NCI-H524 (cell line): Measurements from ENCODE around the gene ALPI.

Experiments
- DNase-seq, 2 experiments: peaks; one replicate each; lab custom pipeline; 2025; lab: John Stamatoyannopoulos, UW

ALPI gene

GRCh38 chr2:232463701-232464543 is 8.0 kb downstream of the ALPI start:
- DNase-seq, result peak in 1 of 2 experiments; percentile 47

DNA sequence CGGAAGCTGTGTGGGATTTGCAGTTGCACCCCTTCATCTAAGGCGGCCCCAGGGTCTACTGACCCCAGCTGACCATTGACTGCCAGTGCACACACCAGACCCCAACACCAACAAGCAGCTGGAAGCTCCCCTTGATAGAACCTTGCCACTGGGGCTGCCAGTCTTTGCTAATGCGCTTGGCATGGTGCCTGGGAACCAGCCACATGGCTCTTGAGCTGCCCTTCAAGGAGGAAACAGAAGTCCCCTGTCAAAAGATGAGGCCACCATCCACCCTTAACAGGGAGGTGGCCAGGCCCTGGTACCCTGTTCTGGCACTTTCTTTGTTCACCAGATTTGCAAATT is 8.6 kb downstream of the ALPI start:
- DNase-seq, result peak; percentile 8 to 15

DNA sequence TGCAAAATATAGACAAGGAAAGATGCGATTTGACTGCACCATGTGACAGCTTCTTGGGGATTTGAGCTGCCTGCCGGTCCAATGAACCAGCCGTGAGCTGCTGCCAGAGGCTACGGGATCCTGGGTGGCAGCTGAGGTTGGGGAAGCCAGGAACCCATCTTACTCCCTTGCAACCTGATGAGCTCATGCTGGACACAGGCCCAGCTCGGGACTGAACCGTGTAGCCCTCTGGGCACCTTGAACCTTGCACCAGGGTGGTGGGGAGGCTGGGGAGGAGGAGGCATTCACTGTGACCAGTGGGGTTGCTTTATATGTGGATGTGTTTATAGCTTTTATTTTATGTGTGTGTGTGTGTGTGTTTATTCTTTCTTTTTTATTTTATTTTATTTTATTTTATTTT is 9.1 kb downstream of the ALPI start:
- no peak for DNase-seq

- no peak for DNase-seq
Observed at GRCh38 chr2:232466221-232466620, 10.3 kb downstream of the ALPI start.

GRCh38 chr2:232473467-232473890 is 17.5 kb downstream of the ALPI start:
- DNase-seq, result peak; percentile 97 to 99

DNA sequence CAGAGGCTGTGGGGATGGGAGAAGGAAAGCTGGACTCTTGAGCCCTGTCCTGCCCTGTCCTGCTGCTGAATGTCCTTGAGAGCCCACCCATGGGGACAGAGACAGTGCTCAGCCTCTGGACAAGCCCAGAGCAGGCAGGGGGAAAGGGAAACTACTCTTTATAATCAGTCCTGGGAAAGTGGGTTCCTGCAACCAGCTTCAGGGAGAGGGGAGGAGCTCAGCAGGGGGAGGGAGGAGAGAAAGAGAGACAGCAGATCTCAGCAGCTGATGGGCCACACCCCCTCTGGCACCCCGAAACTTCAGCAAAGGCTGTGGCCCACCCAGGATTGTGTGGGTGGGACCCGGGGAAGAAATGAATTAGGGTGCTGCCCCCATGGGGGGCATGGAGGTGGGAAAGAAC is 20.1 kb downstream of the ALPI start:
- DNase-seq, result no peak

- no peak for DNase-seq
Observed at GRCh38 chr2:232476791-232477190, 20.8 kb downstream of the ALPI start.

- DNase-seq, result no peak
Observed at GRCh38 chr2:232477751-232478510, 22.0 kb downstream of the ALPI start.

GRCh38 chr2:232478571-232479340 is 22.8 kb downstream of the ALPI start:
- DNase-seq, result no peak

DNA sequence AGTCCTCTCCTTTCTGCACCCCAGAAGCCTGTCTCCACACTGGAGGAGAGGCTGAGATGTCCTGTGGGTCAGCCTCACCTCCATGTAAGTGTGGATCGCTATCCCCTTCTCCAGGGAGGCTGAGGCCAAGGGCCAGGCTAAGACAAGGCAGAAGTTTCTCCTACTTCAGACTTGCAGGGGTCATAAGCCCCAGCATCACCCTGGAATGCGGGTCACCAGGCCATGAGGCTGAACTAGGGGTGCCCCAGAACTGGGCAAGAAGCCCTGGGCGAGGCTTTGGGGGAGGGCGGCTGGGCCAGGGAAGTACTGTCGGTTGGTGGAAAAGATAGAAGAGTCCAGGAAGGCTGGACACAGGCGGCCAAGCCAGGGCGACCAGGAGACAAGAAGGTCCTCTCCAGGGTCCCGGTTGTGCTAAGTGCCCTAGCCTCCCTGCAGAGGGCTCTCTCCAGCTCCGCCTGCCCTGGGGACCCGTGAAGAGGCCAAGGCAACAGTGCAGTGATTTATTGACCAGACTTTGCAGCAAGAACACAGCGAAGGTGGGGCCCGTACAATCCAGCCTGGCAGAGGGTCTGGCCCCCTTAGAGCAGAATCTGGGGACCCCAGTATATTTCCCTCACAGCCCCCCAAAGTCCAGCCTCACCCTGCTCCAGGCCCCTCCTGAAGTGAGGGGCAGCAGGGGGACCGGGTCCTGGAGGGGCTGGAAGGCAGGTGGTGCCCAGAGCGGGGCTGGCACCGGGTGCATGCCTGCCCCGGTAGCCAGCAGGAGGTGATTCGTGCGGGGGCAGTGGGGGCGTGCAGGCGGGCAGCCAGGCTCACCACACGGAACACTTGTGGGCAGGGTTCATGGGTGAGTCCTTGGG is 23.6 kb downstream of the ALPI start:
- DNase-seq, result no peak

DNA sequence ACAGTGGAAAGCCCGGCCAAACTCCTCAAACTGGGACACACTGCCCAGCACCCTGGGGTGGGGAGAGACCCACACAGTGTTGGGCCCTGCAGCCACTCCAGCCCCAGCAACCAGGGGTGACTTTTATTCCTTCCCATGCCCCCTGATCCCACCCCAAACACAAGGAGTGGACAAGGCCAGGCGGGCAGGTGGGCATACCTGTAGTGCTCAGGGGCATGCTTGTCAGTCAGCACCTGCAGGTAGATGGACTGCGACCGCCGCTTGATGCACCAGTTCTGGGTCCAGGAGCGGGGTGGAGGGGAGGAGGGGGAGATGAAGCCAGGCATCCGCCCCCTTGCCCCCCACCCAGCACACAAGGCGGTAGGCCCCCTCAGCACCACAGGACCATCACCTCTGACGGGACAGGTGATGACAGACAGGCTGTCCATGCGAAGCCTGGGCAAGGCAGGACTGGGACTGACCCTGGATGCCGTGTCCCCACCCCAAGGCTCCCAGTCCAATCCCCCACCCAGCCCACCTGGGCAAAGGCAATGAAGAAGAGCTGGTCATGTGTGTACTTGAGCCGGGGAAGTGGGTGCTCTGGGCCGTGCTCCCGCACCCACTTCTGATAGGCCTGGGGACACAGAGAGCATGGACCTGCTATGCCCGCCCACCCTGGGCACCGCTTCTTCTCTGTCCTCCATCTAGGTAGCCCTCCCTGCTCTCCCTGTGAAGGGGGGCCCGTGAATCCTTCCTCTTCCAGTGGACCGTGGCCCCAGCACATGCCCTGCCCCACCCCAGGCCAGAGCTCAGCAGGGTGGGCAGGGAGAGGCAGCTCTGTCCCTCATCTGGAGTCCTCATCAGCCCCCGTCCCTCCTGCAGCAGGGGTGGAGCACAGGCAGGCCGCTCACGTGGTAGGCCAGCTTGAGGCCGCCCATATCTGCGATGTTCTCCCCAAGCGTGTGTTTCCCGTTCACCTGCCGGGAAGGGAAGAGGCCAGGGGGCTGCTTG is 24.5 kb downstream of the ALPI start:
- DNase-seq, result no peak

DNA sequence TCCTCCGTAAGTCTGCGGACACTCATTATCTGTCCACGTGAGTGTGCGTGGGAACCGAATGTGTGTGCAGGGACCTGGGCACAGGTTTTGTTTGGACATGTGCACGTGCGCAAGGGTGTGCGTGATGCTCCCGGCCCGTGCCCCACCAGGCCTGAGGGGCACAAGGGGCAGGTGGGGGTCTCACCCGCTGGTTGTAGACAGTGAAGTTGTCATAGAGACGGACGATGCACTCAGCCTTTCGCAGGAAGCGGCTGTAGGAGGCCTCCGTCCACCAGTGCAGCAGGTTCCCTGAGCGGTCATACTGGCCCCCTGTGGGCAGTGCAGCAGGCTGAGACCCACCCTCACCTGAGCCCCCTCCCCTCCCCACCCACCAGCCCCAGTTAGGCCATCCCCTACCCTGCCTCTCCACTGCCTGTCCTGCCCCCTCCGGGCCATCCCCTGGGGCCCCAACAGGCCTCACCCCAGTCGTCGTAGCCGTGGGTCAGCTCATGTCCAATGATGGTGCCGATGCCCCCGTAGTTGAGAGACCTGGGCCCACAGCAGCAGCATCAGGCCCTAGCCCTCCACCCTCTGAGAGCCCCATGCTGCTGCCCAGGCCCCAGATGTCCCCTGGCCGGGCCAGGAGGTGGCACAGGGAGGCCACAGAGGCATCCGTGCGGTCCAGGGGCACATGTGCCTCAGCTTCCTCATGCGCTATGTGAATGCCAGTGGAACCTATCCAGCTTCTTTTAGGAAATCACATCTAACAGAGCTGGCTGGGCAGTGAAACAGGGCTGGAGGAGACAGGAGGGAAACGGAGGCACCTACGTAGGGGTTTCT is 25.6 kb downstream of the ALPI start:
- no peak for DNase-seq

DNA sequence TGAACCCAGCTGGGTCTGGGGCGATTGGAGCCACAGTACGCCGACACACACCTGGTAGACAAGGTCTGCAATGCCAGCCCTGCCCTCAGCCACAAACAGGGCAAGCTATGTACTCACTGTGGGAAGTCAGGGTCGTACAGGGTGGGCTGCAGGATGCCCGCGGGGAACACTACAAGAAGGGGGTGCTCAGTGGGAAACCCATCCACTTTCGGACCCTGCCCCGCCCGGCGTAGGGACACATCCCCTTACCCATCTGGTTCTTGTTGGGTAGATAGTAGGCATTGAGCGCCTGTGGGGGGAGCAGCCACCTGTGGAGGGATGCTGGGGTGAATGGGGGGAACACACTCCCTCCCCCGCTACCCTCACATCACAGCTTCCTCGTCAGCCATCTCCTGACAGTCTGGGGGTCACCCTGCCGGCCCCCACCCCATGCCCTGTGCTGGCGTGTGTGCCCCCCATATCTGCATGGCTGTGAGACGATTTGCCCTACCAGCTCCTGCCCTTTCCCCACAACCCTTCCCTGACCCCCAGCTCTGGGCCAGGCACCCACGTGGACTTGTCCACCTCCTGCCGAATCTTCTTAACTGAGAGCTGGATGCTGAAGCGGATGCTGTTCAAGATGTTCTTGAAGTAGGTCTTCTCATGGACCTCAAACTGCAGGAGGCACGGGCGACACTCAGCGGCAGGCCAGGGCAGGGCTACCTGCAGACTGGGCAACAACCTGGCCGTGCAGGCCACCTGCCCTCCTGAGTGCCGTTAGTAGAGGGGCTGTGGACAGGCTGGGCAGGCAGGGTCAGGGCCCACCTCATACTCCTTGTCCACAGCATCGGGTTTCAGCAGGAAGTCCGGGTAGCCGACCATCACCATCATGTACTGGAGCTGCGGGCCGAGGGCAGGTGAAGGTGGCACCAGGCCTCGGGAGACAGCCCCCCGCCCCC is 26.6 kb downstream of the ALPI start:
- no peak for DNase-seq

GRCh38 chr2:232483311-232483922 is 27.5 kb downstream of the ALPI start:
- DNase-seq, result no peak

GRCh38 chr2:232483923-232484627 is 28.1 kb downstream of the ALPI start:
- no peak for DNase-seq

- DNase-seq, result no peak
Observed at GRCh38 chr2:232484628-232485347, 28.8 kb downstream of the ALPI start.

DNA sequence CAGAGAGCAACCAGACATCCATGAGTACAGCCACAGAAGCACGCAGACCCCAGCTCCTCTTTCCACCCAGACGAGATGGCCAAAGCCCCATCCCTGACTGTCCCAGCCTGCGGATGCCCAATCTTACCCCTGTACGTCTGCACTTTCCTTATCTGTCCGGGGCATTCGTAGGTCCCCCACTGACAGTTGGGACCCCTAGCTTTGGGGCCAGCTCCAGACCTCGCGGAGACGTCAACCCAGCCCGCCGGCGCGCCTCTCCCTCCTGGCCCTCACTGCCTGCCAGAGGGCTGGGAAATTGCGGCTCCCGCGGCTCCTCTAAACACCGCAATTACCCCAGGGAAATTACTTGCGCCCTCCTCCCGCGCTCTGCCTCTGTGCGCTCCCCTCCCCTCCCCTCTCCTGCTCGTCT is 29.4 kb downstream of the ALPI start:
- no peak for DNase-seq
